Urothelium cell line (cell line): ENCODE results near the gene FCN2.
"Not testable (repeated sequence)": the region's sequence is repeated elsewhere in the genome, so short reads cannot be mapped to it uniquely, and the experiment has no call there.

Experiments
- DNase-seq: peaks from one replicate; pipeline ENCODE4 v3.0.0; 2011; ENCODE audit warnings: low spot score, mixed read lengths
- FAIRE-seq: peaks from 2 replicates; lab custom pipeline; 2011; peaks lifted over from hg19 to GRCh38; lab: Jason Lieb, UNC

The FCN2 gene

GRCh38 chr9:134847138-134847537 lies 33.5 kb upstream of the FCN2 start:
- peak; percentile 87 for FAIRE-seq

GRCh38 chr9:134847752-134848432 lies 32.7 kb upstream of the FCN2 start:
- no peak for FAIRE-seq
- no peak for DNase-seq

More at GRCh38 chr9:134847138-134847537, 33.5 kb upstream of the FCN2 start:
- no peak for DNase-seq

DNA sequence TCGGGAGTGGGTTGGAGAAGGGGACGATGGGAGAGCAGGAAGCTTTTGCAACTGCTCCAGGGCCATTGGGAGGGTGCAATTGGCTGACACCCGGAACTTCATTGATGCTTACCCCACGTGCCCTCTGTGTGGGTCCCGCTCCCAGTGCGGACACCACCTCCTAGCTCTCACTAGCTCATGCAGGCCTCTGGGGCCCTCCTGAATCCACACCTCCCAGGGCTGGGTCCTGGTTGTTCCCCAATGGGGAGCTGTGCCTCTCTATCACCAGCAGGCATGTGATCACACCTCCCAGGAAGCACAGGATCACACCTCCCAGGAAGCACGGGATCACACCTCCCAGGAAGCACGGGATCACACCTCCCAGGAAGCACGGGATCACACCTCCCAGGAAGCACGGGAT lies 32.1 kb upstream of the FCN2 start:
- FAIRE-seq = no peak
- no peak for DNase-seq

DNA sequence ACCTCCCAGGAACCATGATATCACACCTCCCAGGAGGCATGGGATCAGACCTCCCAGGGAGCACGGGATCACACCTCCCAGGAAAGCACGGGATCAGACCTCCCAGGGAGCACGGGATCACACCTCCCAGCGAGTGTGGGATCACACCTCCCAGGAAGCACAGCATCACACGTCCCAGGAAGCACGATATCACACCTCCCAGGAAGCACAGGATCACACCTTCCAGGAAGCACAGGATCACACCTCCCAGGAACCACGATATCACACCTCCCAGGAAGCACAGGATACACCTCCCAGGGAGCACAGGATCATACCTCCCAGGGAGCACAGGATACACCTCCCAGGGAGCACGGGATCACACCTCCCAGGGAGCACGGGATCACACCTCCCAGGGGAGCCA lies 30.0 kb upstream of the FCN2 start:
- no peak for FAIRE-seq

GRCh38 chr9:134851020-134851419 lies 29.6 kb upstream of the FCN2 start:
- FAIRE-seq = no peak

More for the DNA sequence above, 30.0 kb upstream of the FCN2 start:
- DNase-seq = no peak

DNA sequence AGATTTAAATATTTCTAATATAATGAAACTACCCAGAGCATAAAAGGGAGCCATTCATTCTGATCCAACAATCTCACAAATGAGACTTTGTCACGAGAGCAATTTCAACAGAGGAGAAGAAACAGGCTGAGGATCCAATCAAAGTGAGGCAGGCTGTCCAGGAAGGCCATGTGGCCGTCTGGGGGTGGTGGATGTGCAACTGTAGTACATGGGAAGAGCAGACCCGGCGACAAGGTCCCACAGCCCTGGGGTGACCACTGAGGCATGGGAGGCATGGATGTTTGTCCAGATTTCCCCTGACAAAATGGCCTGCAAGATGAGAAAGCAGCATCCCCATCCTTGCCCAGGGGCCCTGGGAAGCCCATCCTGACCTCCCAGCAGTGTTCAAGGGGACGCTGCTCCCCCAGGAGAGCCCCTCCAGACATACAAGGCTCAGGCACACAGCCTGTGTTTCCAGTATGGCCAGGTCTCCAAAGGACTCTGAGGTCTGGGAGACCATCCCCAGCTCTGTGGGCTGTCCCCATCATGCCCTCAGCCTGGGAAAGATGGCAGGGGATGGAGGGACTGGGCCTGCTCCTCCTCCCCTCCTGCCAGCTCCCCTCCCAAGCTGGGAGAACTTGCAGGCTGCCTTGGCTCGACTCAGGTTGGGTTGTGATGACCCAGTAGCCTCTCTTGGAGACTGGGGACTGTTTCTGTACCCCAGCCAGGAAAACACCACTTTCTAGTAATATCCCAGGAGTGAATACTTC lies 27.5 kb upstream of the FCN2 start:
- DNase-seq (no peak), FAIRE-seq (no peak)

More at GRCh38 chr9:134851020-134851419, 29.6 kb upstream of the FCN2 start:
- DNase-seq = no peak

DNA sequence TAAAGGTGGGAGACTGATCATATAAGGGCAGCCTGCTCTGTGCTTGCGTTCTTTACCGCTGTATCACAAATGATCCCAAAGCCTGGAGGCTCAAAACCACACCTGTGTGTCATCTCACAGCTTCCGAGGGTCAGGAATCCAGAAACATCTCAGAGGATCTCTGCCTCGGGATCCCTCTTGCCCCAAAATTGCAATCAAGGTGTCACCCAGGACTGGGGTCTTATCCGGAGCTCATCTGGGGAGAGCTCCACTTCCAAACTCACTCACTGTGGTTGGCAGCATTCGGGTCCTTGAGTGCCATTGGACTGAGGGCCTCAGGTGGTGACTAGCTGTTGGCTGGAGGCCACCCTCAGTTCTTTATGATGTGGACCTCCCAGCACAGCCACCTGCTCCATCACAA lies 26.7 kb upstream of the FCN2 start:
- DNase-seq (no peak), FAIRE-seq (no peak)

- DNase-seq (no peak), FAIRE-seq (no peak)
Measured at GRCh38 chr9:134854541-134854981, 26.0 kb upstream of the FCN2 start.

GRCh38 chr9:134855231-134855899 lies 25.2 kb upstream of the FCN2 start:
- no peak for DNase-seq
- FAIRE-seq = no peak

- DNase-seq = no peak
- no peak for FAIRE-seq
Measured at GRCh38 chr9:134855900-134856377, 24.7 kb upstream of the FCN2 start.

DNA sequence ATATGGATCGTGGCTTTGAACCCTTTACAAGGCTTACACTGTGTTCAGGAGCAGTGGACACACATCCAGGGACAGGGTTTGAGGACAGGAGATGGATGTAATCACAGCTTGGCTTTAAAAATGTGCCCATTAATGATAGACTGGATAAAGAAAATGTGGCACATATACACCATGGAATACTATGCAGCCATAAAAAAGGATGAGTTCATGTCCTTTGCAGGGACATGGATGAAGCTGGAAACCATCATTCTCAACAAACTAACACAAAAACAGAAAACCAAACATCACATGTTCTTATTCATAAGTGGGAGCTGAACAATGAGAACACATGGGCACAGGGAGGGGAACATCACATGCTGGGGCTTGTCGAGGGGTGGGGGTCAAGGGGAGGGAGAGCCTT lies 23.2 kb upstream of the FCN2 start:
- not testable (repeated sequence) for DNase-seq, FAIRE-seq

DNA sequence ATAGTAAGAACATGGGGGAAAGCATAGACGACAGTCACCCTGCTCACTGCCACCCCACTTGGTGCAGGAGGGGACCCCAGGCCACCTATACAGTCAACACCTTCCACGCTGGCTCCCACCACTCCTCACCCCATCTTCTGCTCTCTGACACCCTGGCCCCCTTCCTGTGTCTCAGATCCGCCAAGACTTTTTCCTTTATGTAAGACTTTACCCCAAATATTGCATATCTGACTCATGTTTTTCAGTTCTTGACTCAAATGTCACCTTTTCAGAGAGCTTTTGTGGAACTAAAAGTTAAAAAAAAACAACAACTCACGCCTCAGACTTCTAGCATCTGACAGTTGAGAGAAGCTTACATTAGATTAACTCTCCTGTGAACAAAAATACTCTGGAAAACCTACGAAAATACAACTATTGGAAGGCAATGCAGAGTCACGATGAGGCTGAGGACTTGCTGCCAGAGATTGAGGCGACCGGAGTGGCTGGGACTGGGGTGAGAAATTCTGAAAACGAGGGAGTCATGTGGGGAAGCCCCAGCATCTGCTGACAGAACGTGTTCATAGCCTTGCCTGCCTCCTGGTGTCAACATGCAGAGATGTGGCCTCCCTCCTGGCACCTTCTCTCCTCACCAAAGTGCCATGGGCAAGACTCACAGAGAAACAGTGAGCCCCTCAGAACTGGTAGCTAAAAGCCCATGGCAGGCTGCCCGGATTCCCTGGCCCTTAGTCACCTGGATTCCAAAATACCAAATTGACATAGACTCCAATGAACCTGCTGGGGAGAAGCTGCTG lies 22.4 kb upstream of the FCN2 start:
- DNase-seq (peak; percentile 79), FAIRE-seq (no peak)

GRCh38 chr9:134860510-134860909 lies 20.1 kb upstream of the FCN2 start:
- DNase-seq (no peak), FAIRE-seq (no peak)

DNA sequence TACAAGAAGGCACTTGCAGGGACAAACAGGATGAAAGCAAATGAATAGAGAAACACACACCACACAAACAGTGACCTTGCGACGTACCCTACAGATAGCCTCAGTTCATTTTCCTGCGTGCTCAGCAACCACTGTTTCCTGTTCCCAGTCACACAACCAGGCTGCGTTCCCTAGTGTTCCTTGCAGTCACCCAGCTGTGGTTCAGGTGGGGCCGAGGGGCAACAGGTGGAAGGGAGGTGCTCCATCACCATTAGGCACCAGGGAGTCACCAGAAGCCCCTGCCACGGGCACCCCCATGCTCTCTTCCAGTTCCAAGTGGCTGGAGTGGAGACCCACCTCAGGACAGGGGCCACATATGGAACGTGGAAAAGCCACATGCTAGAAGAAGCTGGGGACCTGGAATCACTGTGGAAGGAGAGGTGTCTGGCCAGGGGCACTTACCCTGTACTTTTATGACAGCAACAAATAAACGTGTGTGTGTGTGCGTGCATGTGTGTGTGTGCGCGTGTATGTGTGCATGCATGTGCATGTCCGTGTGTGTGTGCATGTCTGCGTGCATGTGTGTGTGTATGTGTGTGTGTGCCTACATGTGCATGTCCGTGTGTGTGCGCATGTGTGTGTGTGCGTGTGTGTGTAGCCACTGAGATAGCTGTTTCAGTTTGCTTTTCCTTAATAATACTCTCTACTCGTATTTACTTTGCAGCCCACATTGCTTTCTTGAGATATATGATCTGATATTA lies 18.8 kb upstream of the FCN2 start:
- DNase-seq (no peak), FAIRE-seq (peak; percentile 27)

DNA sequence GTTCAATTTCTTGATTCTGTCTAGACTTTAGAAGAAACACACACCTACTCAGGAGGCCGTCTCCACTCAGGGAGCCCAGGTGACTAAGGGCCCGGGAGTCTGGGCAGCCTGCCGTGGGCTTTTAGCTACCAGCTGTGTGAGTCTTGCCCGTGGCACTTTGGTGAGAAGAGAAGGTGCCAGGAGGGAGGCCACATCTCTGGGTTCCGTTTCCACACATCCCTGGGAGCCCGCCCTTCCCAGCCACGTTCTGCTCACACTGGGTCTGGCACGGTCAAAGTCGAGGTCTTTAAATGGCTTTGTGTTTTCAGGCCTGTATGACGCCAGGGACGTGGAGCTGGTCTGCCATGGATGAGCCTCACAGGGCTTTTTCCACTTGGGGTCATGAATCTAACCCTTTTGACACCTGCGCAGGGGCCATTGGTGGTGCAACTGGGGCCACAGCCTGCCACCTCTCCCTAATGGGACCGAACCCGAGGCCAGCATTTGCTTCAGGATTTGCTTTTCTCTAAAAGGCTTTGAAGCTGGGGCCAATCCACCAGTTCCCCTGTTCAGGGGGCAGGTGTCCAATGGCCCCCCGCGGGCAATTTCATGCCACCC lies 17.2 kb upstream of the FCN2 start:
- no peak for FAIRE-seq
- no peak for DNase-seq

GRCh38 chr9:134863941-134864820 lies 16.4 kb upstream of the FCN2 start:
- DNase-seq (no peak), FAIRE-seq (no peak)

DNA sequence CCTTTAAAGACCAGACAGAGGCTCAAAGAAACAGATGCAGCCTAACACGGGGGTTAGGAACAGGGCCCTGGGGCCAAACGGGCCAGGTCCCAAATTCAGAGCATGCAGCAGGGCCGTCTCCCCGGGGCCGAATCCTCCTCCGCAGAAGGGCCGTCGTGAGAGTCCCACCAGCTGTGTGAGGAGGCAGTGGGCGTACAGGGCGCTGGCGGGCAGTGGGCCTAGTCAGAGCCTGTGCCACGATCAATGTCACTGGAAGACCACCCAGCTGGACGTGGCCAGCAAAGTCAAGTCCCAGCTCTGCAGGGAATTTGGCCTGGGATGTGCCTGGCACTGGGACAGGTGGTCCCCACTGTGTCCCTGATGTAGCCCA lies 15.8 kb upstream of the FCN2 start:
- DNase-seq (no peak), FAIRE-seq (no peak)

DNA sequence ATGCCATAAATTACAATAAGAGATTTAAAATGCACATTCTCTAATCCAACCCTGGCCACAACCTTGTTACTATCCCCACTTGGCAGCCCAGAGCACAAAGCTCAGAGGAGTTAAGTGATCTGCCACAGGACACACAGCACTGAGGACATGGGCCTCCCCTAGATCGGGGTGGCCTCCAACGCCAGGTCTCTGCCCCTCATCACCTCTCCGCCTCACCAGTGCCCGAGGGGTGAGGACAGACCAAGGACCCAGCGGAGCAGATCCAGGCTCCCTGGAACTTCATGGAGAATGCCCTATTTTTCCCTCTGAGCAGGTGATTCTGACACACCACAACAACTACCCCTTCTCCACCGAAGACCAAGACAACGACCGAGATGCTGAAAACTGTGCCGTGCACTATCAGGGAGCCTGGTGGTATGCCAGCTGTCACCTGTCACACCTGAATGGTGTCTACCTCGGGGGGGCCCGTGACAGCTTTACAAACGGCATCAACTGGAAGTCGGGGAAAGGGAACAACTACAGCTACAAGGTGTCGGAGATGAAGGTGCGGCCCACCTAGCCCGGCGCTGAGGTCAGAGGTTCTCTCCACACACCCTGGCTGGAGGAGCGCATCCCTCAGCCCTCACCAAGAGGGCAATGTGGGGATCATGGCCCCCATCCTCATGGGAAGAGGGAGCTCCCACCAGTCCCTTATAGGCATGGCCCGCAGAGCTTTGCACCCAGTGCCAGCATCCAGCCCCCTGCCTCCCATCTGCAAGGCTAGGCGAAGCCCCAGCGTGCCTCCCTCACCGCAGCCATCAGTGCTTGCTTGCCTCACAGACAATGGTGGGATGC lies 12.5 kb upstream of the FCN2 start:
- DNase-seq (no peak), FAIRE-seq (no peak)
